SK-N-SH treated with all-trans-retinoic acid at 6 μM for 48 hours (cell line): Measurements from ENCODE around the gene PLEKHG4B.

ENCODE experiments used
- CSDC2 ChIP-seq: fragments of 250-450 bp; sonication (Bioruptor Pico); IDR thresholded peaks from 2 replicates; pipeline ENCODE4 v1.5.0; 2020; ENCODE audit warnings: mild to moderate bottlenecking, moderate library complexity
- PATZ1 ChIP-seq: fragments of 250-450 bp; sonication (Bioruptor Pico); IDR thresholded peaks from 2 replicates; pipeline ENCODE4 v1.8.0; 2020; ENCODE audit warnings: mild to moderate bottlenecking, moderate library complexity, borderline replicate concordance
- RARB ChIP-seq: fragments of 250-450 bp; sonication (Bioruptor Pico); IDR thresholded peaks from 2 replicates; pipeline ENCODE4 v1.8.0; 2021; ENCODE audit warnings: mild to moderate bottlenecking, moderate library complexity
- TCF4 ChIP-seq: fragments of 250-450 bp; sonication (Bioruptor Pico); IDR thresholded peaks from 2 replicates; pipeline ENCODE4 v1.8.0; 2021; ENCODE audit warnings: mild to moderate bottlenecking, moderate library complexity, borderline replicate concordance
- TOX ChIP-seq: fragments of 250-450 bp; sonication (Bioruptor Pico); IDR thresholded peaks from 2 replicates; pipeline ENCODE4 v1.8.0; 2021; ENCODE audit warnings: mild to moderate bottlenecking, moderate library complexity, borderline replicate concordance
- ZFP3 ChIP-seq: fragments of 250-450 bp; sonication (Bioruptor Pico); IDR thresholded peaks from 2 replicates; pipeline ENCODE4 v1.5.0; 2020; ENCODE audit warnings: mild to moderate bottlenecking, moderate library complexity
- ZFP30 ChIP-seq: fragments of 450-650 bp; formaldehyde crosslinking; IDR thresholded peaks from 2 replicates; pipeline ENCODE4 v1.5.0; 2022; ENCODE audit warnings: mild to moderate bottlenecking, moderate library complexity
- ZNF565 ChIP-seq: fragments of 450-650 bp; formaldehyde crosslinking; conservative IDR thresholded peaks from 2 replicates; pipeline ENCODE4 v1.5.0; 2020; ENCODE audit warnings: low read depth, mild to moderate bottlenecking, moderate library complexity

- TF ChIP-seq TOX (no peak), ZNF565 (CRISPR knock-in tag) (no peak), TCF4 (no peak), CSDC2 (CRISPR knock-in tag) (no peak), RARB (no peak), ZFP3 (CRISPR knock-in tag) (no peak), PATZ1 (CRISPR knock-in tag) (no peak), ZFP30 (CRISPR knock-in tag) (no peak)
Measured at GRCh38 chr5:213803-214395, 121.9 kb downstream of the PLEKHG4B start.
